Stimulated activated CD4-positive, alpha-beta T cell treated with anti-CD3 and anti-CD28 coated beads, Interleukin-1b, Interleukin-23, amount 100 ng/mL, for 1 hour (primary cell): ENCODE results near the gene GCAT.

Source experiments
- DNase-seq, 2 donors: peaks; one replicate each; pipeline ENCODE4 v3.0.0-alpha.2; 2020; ENCODE audit warnings: low read depth in 2 of 2

Gene GCAT

DNA sequence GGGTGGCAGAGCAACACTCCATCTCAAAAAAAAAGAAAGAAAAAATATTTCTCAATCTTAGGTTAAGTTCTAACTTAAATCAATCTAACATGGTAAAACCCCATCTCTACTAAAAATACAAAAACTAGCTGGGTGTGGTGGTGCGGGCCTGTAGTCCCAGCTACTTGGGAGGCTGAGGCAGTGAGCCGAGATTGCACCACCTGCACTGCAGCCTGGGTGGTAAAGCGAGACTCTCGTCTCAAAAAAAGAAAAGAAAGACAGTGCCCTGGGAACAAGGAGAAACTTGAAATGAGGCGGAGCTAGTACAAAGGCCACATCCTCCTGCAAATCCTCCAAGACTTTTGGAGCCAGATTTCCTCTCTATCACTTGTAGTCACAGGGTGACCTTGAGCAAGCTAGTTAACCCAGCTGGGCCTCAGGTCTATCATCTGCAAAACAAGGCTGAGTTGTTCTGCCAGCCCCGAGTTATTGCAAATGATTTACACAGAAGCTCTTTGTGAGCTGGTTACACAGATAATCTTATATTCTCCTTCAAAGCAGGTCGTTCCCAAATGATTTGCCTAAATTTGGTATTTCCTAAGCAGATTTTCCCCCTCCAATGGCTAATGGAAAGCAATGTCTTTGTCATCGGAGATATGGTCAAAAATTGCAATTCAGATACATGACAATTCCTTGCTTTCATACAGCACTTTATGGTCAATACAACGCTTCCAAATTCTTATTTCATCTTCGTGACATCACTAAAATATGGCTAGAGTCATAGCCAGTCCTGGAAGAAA is 34.5 kb downstream of the GCAT start:
- no peak for DNase-seq

DNA sequence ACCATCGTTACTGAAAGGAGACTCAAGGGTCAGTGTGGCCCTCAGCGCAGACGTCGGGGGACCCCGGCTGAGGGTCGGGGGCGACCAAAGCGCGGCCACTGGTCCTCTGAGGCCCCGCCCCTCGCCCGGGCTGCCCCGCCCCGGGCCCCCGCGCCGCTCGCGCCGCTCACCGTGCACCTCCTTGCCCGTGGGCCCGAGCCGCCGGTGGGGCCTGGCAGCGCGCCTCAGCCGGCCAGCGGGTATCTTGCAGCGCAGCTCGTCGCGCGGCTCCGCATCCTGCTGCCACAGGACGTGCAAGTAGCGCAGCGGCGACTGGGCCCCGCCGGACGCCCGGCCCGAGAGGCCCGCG is 36.0 kb downstream of the GCAT start:
- peak; percentile 6 to 17 for DNase-seq

DNA sequence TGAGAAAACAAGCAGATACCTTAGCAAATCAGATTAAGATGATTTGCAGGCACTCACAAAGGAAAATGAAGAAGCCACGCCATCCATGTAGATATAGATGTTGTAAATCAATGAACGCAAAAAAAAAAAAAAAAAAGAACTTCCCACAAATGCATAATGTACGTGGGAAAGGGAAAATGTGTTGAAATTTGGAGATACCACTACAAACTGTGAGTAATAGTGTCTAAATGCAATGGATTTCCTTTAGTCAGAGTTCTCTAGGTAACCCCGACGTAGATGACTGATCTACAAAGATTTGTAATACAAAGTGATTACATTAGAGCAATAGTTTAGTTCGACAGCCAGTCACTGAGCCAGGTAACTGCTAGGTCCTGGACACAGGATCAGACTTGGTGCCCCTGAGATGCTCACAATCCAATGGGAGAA is 37.2 kb downstream of the GCAT start:
- no peak for DNase-seq

DNA sequence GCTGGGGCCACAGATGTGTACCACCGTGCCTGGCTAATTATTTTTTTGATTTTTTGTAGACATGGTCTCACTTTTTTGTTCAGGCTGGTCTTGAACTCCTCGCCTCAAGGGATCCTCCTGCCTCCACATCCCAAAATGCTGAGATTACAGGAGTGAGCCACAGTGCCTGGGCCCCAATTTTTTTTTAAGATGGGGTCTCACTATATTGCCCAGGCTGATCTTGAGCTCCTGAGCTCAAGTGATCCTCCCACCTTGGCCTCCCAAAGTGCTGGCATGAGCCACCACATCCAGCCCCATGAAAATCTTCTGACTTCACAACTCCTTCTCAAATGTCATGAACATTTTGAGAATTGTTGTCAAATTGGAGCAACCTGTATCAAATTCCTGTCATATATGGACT is 38.7 kb downstream of the GCAT start:
- no peak for DNase-seq

DNA sequence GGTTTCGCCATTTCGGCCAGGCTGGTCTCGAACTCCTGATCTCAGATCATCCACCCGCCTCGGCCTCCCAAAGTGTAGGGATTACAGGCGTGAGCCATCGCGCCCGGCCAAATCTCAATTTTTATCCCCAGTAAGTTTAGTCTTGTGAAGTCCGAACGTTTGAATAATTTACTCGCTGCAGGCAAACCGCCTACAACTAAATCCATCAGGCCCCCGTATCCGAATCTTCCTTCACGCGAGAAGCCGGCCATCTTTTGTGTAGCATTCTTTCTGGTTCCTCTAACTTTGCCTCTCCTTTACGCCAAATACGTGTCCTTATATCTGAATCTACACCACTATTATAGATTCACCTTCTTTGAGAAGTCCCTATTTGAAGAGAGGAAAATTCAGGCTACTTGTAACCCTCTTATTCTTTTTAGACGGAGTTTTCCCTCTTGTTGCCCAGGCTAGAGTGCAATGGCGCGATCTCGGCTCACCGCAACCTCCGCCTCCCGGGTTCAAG is 40.9 kb downstream of the GCAT start:
- no peak for DNase-seq

DNA sequence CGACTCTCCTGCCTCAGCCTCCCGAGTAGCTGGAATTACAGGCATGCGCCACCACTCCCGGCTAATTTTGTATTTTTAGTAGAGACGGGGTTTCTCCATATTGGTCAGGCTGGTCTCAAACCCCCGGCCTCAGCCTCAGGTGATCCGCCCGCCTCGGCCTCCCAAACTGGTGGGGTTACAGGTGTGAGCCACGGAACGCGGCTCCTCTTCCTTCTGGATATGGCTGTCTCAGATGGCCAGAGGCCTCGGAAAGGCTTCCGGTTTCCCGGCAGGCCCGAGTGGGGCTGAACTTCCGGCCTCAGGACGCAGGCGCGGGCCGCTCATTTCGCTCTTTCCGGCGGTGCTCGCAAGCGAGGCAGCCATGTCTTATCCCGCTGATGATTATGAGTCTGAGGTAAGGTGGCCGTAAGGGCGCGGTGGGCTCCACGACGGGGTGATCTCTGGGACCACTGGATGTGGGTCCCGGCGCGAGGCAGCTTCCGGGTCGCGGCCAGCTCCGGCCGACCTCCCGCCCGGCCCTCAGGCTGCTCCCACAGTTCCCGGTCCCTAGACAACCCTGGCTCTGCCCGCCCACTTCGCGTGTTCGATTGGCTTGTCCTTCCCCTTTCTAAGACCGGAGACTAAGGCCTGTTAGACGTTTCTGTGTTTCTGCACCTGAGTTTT is 41.5 kb downstream of the GCAT start, which contains the start of gene EIF3L:
Gene EIF3L, plus strand, starts transcription at position 331 of the 663 bp plus-strand sequence. Its CDS starts 31 bp downstream, at position 362.
- peak; percentile 57 to 71 for DNase-seq

DNA sequence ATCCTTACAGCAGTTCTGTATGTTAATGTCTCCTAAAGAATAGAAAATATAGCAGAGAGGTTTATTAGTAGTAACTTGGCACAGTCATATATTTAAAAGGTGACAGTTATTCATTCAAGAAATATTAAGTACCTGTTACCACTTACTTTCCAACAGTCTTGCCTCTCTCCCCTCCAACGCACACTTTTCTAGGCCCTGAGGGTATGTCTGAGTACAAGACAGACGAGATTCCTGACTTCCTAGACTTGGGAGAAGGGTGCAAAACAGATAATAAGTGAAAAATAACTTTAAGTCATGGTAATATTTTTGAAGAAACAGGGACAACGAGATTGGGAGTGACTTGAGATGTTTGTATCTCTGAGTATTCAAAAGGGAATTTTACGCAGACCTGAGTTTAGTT is 43.1 kb downstream of the GCAT start:
- DNase-seq, result no peak

DNA sequence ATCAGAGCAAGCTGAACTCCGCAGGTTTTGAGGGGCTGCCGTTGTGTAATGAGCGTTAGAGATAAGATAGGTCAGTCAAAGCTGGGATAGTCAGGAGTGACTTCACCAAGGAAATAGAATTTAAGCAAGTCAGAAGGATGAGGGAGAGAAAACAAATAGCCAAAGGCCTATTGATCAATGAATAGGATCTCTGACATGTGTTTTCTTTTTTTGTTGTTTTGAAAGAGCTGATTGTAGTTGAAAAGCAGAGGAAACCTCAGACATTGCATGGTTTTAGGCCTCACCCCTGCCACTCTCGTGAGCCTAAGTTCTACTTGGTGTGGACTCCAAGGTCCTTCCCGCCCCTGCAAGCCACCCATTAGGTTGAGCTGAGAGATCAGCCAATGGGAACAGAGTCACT is 44.7 kb downstream of the GCAT start:
- DNase-seq, result no peak

DNA sequence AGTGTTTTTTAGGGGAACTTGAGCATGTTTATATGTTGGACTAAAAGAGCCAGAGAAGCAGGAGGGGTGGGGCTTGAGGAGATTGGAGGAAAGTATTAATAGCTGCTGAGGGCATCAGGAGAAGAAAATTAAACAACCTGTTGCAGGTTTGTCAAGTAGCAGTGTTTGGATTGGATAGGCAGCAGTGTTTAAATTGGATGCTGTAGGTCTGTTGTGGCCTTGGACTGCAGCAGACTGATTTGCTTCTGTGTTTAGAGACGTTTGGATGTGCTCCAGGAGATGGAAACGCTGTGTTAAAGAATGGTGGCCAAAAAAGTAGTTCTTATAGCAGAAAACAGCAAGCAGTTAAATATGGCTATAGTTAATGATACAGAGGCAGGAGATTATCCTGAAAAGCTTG is 47.2 kb downstream of the GCAT start:
- DNase-seq, result no peak

DNA sequence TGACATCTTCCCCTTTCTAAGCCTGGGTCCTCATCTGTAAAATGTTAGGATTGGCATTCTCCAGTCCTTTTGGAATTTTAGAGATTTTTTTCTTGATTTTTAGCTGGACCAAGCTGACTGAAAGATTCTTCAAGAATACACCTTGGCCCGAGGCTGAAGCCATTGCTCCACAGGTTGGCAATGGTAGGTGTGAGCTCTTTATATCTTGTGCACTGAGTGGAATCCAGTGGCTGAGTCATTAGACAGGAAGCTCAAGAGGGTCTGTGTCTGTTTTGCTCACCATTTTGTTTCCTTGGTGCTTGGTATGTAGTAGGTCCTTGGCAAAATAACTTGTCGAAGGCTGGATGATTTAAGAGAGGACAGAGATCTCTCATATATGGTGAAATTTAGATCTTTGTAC is 47.7 kb downstream of the GCAT start:
- no peak for DNase-seq

DNA sequence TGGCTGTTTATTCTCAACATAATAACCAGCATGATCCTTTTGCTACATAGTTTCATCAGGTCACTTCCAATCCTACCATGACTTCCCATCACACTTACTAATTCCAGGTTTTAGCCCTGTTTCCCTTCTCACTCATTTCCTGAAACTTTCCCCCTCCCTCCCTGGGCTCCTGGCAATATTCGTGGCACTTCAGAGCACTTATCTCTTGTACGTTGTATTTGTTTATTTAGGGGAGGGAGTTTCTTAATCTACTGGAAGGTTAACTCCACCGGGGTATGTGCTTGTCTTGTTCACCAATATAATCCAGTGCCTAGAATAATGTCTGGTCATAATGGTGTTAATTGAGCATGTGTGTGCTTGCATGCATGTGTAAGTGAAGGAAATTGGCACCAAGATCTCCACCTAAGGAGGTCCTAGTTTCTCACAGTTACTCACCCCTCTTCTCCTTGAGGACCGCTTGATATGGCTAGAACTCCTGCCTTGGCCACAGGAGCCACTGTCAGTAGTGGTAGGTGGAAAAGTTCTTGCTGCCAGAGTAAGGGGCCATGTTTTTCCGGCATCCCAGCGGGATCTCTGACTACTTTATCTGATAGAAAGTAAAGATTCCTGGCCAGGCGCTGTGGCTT is 53.2 kb downstream of the GCAT start:
- no peak for DNase-seq

DNA sequence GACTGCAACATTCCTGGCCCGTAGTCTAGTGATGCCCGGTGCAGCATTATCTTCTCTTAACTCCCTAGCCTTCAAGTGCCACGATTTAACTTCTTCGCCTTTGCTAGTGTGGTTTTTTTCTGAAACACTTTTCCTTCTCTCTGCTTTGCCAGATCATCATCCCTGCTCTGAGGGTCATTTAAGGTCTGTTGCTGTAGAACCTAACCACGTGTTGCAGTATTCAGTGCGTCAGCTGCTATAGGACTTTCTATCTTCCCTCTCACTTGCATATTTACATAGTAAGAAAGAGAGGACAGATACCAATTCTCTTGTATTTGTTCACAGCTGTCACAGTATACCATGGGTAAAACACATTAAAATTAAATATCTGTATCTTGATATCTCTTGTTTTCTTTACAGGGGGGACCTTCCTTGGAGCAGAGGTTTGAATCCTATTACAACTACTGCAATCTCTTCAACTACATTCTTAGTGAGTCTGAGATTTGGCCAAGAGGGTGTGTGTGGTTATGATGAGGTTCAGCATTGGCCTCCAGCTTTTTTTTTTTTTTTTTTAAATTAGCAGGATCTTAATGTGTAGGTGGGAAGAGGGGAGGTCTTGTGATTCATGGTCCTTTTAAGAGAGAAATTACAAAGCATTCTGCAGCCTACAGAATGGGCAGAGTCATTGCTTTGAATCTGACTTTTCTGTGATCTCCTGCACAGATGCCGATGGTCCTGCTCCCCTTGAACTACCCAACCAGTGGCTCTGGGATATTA is 55.0 kb downstream of the GCAT start:
- DNase-seq, result no peak

DNA sequence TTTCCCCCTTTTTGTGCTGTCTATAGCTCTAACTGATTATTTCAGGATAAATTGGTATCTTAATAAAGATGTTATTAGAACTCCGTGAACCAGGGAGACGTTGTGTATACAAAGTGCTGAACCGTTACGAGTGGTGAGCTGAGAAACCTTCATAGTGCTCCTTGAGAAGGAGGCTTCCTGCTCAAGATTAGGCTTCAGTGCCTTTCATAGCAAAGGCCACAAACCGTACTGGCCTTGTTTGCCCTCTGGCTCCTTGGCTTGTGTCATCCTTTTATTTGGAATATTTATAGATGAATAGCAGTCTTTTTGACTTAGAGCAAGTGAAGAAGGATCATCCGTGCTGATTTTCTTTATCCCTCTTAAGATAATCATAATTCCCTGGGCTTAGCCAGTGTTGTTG is 57.8 kb downstream of the GCAT start:
- DNase-seq, result no peak
